ENCODE measurements around the gene SSX4B. TPM values are rescaled to one million over a fixed set of nuclear protein-coding genes. Genes with fewer than 3 reads are reported as not detected.

The SSX4B gene
- total RNA-seq, 1 donor from 2014 or later, result not detected

Other genes starting within 250 kb of the SSX4B start
- not detected in 2 replicates for gene SSX5, start 215.2 kb downstream of the SSX4B start, total RNA-seq
- gene SSX1, start 156.6 kb downstream of the SSX4B start, total RNA-seq, result not detected in 2 replicates
- gene SSX3, start 55.3 kb downstream of the SSX4B start, total RNA-seq, result not detected in 2 replicates
- not detected in 2 replicates for gene SSX4, start 28.4 kb downstream of the SSX4B start, total RNA-seq
- 54.8 and 88.9 TPM in 2 replicates for gene SLC38A5, start 58.3 kb upstream of the SSX4B start, total RNA-seq
- gene FTSJ1, start 64.2 kb upstream of the SSX4B start, total RNA-seq, result 60.7 and 65.4 TPM in 2 replicates
- 5.5 and 10.8 TPM in 2 replicates for gene PORCN, start 97.0 kb upstream of the SSX4B start, total RNA-seq
- 137 and 142 TPM in 2 replicates for gene EBP, start 109.8 kb upstream of the SSX4B start, total RNA-seq
- gene TBC1D25, start 127.8 kb upstream of the SSX4B start, total RNA-seq, result 6.5 and 6.9 TPM in 2 replicates
- gene RBM3, start 162.5 kb upstream of the SSX4B start, total RNA-seq, result 130 and 634 TPM in 2 replicates
- gene WDR13, start 185.5 kb upstream of the SSX4B start, total RNA-seq, result 137 and 223 TPM in 2 replicates

Data from pulmonary artery endothelial cell (primary cell).